ENCODE data around the gene C5. TPM values are rescaled to one million over a fixed set of nuclear protein-coding genes. Genes with fewer than 3 reads are reported as not detected.
"Not testable (repeated sequence)": the region's sequence is repeated elsewhere in the genome, so short reads cannot be mapped to it uniquely, and the experiment has no call there.

Gene C5
- total RNA-seq, 2 experiments from 2014 or later: 2.5 to 2.7 TPM

DNA sequence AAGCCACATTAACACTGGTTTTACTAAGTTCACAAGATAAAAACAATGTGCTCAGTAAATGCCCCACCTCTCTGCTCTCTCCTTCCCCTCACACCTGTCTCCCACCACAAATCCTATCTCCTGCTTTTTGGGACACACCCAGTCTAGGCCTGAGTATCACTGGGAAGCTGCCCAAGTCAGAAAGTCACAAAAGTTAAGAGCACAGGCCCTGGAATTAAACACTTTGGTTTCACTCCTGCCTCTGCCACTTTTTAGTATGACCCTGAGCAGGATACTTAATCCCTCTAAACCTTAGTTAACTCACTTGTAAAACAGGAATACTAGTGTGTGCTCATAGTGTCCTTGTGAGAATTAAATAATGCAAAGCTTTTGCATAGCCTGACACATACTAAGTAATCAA is 11.3 kb downstream of the C5 start:
- POLR2A ChIA-PET: no interaction called here
- Mint-ChIP-seq H3K36me3 (no peaks in the 10 kb centered on the region), H3K9me3 (no peaks in the 10 kb centered on the region), H3K4me3 (no peak overlapping the region), H3K27me3 (no peaks in the 10 kb centered on the region), H3K27ac (no peak overlapping the region), H3K4me1 (ENCODE audit: low read depth) (no peaks in the 10 kb centered on the region)
- DNase-seq: no peak
- CTCF ChIA-PET: interaction anchor here (1.0 to 1.7 kb wide), 3 partner anchors 16 to 142 kb away, joined by 3 to 7 read pairs (median 4); no protein-coding TSS in a partner anchor
- intact Hi-C loops (cut with micrococcal nuclease): no loop called here

- intact Hi-C loops (cut with micrococcal nuclease): no loop called here
- H3K9me3 Mint-ChIP-seq: no peaks in the 10 kb centered on the region
- ChIA-PET CTCF (interaction anchor here (1.0 to 1.7 kb wide), 3 partner anchors 16 to 142 kb away, joined by 3 to 7 read pairs (median 4); no protein-coding TSS in a partner anchor), POLR2A (no interaction called here)
- no peaks in the 10 kb centered on the region for H3K4me1 Mint-ChIP-seq (ENCODE audit: low read depth)
- H3K27me3 Mint-ChIP-seq: no peaks in the 10 kb centered on the region
- H3K4me3 Mint-ChIP-seq: no peak overlapping the region
- no peak for DNase-seq
- H3K27ac Mint-ChIP-seq: no peak overlapping the region
- H3K36me3 Mint-ChIP-seq: no peaks in the 10 kb centered on the region
Measured at GRCh38 chr9:121038362-121038761, 11.7 kb downstream of the C5 start.

- DNase-seq; POLR2A ChIA-PET; H3K4me3 Mint-ChIP-seq; H3K27me3 Mint-ChIP-seq; H3K36me3 Mint-ChIP-seq; intact Hi-C loops (cut with micrococcal nuclease); H3K4me1 Mint-ChIP-seq (ENCODE audit: low read depth); H3K9me3 Mint-ChIP-seq; H3K27ac Mint-ChIP-seq: not testable (repeated sequence)
- CTCF ChIA-PET: interaction anchor here (1.8 kb wide), 1 partner anchor 25 kb away, joined by 9 read pairs; no protein-coding TSS in a partner anchor
Measured at GRCh38 chr9:121035717-121036116, 14.4 kb downstream of the C5 start.

DNA sequence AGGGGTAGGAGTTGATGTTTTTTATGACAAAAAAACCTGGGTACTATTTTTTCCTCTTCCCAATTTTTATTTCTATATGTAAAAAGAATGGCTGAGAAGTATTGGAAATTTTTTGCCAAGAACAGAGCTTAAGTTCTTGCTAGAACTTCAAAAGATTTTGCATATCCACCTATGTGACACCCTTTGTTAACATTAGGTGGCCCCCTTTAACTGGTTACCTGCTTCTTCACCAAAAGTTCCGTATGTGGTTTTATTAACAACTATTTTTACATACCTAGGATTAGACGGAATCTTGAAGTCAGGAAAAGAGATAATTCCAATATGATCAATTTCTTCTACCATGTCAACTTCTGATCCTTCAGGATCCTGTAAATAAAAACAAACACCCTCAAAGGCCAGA is 15.5 kb downstream of the C5 start:
- ChIA-PET CTCF (no interaction called here), POLR2A (no interaction called here)
- Mint-ChIP-seq H3K27ac (no peak overlapping the region), H3K36me3 (no peaks in the 10 kb centered on the region), H3K27me3 (no peaks in the 10 kb centered on the region), H3K4me1 (ENCODE audit: low read depth) (no peaks in the 10 kb centered on the region), H3K9me3 (no peaks in the 10 kb centered on the region), H3K4me3 (no peak overlapping the region)
- no peak for DNase-seq
- intact Hi-C loops (cut with micrococcal nuclease): no loop called here

- H3K27me3 Mint-ChIP-seq: no peaks in the 10 kb centered on the region
- H3K9me3 Mint-ChIP-seq: no peaks in the 10 kb centered on the region
- H3K4me1 Mint-ChIP-seq (ENCODE audit: low read depth): no peaks in the 10 kb centered on the region
- CTCF ChIA-PET: interaction anchor here (1.4 kb wide), 1 partner anchor 274 kb away, joined by 4 read pairs; no protein-coding TSS in a partner anchor
- H3K36me3 Mint-ChIP-seq: no peaks in the 10 kb centered on the region
- POLR2A ChIA-PET: no interaction called here
- no peak for DNase-seq
- H3K27ac Mint-ChIP-seq: no peak overlapping the region
- no peak overlapping the region for H3K4me3 Mint-ChIP-seq
- intact Hi-C loops (cut with micrococcal nuclease): no loop called here
Measured at GRCh38 chr9:121029469-121029868, 20.6 kb downstream of the C5 start.

- CTCF ChIA-PET: interaction anchor here (0.5 to 1.4 kb wide), 2 partner anchors 272 to 497 kb away, joined by 3 to 4 read pairs; no protein-coding TSS in a partner anchor
Measured at GRCh38 chr9:121028285-121028684, 21.8 kb downstream of the C5 start.

GRCh38 chr9:121026768-121027167 is 23.3 kb downstream of the C5 start:
- Mint-ChIP-seq H3K4me3 (no peak overlapping the region), H3K27me3 (no peaks in the 10 kb centered on the region), H3K36me3 (no peaks in the 10 kb centered on the region), H3K27ac (no peak overlapping the region), H3K9me3 (no peaks in the 10 kb centered on the region), H3K4me1 (ENCODE audit: low read depth) (no peaks in the 10 kb centered on the region)
- ChIA-PET POLR2A (no interaction called here), CTCF (no interaction called here)
- no peak for DNase-seq
- intact Hi-C loops (cut with micrococcal nuclease): no loop called here

More at GRCh38 chr9:121028285-121028684, 21.8 kb downstream of the C5 start:
- H3K4me1 Mint-ChIP-seq (ENCODE audit: low read depth); H3K27ac Mint-ChIP-seq; DNase-seq; POLR2A ChIA-PET; H3K27me3 Mint-ChIP-seq; H3K36me3 Mint-ChIP-seq; H3K9me3 Mint-ChIP-seq; H3K4me3 Mint-ChIP-seq; intact Hi-C loops (cut with micrococcal nuclease): not testable (repeated sequence)

DNA sequence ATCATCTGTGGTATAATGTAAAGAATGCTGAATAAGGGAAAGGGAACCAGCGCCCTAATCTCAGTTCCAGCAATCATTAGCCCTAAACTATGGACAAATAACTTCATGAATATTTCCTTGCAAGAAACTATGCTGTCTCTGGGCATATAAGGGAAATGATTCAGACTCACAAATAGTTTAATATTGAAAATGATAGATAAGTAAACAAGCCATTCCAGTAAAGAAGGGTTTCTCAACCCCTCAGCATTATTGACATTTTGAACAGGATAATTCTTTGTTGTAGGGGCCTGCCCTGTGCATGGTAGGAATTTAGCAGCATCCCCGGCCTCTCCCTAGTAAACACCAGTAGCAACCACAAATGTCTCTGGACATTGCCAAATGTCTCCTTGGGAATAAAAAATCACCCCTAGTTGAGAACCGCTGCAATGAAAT is 23.8 kb downstream of the C5 start:
- DNase-seq: no peak
- Mint-ChIP-seq H3K36me3 (no peaks in the 10 kb centered on the region), H3K27ac (no peak overlapping the region), H3K4me3 (no peak overlapping the region), H3K27me3 (no peaks in the 10 kb centered on the region), H3K4me1 (ENCODE audit: low read depth) (no peaks in the 10 kb centered on the region), H3K9me3 (no peaks in the 10 kb centered on the region)
- CTCF ChIA-PET: no interaction called here
- intact Hi-C loops (cut with micrococcal nuclease): no loop called here
- POLR2A ChIA-PET: no interaction called here

- H3K27ac Mint-ChIP-seq: no peak overlapping the region
- H3K4me1 Mint-ChIP-seq (ENCODE audit: low read depth): no peaks in the 10 kb centered on the region
- H3K36me3 Mint-ChIP-seq: no peaks in the 10 kb centered on the region
- POLR2A ChIA-PET: interaction anchor here (1.1 kb wide), 1 partner anchor 10 kb away, joined by 3 read pairs; no protein-coding TSS in a partner anchor
- intact Hi-C loops (cut with micrococcal nuclease): no loop called here
- DNase-seq: no peak
- CTCF ChIA-PET: no interaction called here
- no peak overlapping the region for H3K4me3 Mint-ChIP-seq
- H3K9me3 Mint-ChIP-seq: no peaks in the 10 kb centered on the region
- no peaks in the 10 kb centered on the region for H3K27me3 Mint-ChIP-seq
Measured at GRCh38 chr9:121024237-121024636, 25.8 kb downstream of the C5 start.

DNA sequence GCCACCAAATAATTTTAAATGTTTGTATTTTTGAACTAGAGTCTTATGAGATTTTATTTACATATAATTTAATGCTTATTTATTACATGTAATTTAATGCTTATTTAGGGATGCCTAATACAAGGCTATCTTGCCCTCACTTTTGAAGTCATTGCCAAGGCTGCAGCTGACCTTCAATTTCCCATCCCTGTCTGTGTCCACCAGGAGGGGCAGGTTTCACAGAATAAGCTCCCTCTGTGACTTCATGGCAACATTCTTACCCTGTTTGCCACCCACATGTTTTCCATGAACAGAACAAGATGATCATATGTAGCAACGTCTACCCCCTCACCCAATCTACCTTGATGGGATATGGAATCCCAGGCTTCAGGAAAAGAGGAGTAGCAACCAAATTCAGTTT is 27.0 kb downstream of the C5 start:
- Mint-ChIP-seq H3K27ac (no peak overlapping the region), H3K4me3 (no peak overlapping the region), H3K27me3 (no peaks in the 10 kb centered on the region), H3K36me3 (no peaks in the 10 kb centered on the region), H3K4me1 (ENCODE audit: low read depth) (no peaks in the 10 kb centered on the region), H3K9me3 (no peaks in the 10 kb centered on the region)
- ChIA-PET POLR2A (no interaction called here), CTCF (no interaction called here)
- intact Hi-C loops (cut with micrococcal nuclease): no loop called here
- no peak for DNase-seq

DNA sequence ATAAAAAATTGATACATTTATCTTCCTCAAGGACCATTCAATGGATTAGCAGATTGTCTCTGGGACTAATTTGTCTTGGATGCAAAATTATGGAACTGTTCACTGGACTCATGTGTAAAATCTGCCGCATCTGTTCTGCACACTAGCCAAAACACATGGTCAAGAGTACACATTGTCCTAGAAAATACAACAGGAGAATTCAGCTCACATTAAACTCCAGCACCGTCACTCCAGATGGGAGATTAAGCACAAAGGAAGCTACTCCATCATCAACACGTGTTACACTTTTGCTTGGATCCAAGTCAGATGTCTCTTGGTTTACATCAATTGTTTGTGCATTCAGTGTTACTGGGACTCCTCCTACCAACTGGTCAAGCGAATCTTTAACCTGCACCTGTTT is 28.8 kb downstream of the C5 start:
- no peaks in the 10 kb centered on the region for H3K9me3 Mint-ChIP-seq
- H3K27me3 Mint-ChIP-seq: no peaks in the 10 kb centered on the region
- intact Hi-C loops (cut with micrococcal nuclease): no loop called here
- H3K36me3 Mint-ChIP-seq: no peaks in the 10 kb centered on the region
- DNase-seq: no peak
- no peaks in the 10 kb centered on the region for H3K4me1 Mint-ChIP-seq (ENCODE audit: low read depth)
- POLR2A ChIA-PET: no interaction called here
- H3K27ac Mint-ChIP-seq: no peak overlapping the region
- CTCF ChIA-PET: interaction anchor here (1.4 kb wide), 1 partner anchor 35 kb away, joined by 4 read pairs; no protein-coding TSS in a partner anchor
- no peak overlapping the region for H3K4me3 Mint-ChIP-seq

DNA sequence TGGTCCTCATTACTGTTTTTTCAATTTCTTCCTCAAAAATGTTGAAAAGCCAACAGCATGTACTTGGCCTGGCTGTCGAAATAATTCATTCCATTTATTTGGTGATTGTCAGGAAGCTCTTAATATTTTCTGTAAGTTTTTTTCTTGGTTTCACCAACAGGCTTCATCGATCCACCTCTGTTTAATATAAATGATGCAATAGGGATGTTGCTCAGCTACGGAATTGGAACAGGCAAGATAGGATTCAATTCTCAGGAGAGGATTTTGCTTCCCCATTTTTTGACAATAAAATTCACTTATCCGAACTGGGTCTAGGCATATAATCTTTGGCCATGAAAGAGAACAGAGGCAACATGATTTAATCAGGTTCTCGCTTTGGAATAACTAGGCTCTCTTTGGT is 30.8 kb downstream of the C5 start:
- Mint-ChIP-seq H3K4me1 (ENCODE audit: low read depth) (no peaks in the 10 kb centered on the region), H3K9me3 (no peaks in the 10 kb centered on the region), H3K4me3 (no peak overlapping the region), H3K27me3 (no peaks in the 10 kb centered on the region), H3K36me3 (no peaks in the 10 kb centered on the region), H3K27ac (no peak overlapping the region)
- ChIA-PET CTCF (no interaction called here), POLR2A (no interaction called here)
- DNase-seq: no peak
- intact Hi-C loops (cut with micrococcal nuclease): no loop called here

DNA sequence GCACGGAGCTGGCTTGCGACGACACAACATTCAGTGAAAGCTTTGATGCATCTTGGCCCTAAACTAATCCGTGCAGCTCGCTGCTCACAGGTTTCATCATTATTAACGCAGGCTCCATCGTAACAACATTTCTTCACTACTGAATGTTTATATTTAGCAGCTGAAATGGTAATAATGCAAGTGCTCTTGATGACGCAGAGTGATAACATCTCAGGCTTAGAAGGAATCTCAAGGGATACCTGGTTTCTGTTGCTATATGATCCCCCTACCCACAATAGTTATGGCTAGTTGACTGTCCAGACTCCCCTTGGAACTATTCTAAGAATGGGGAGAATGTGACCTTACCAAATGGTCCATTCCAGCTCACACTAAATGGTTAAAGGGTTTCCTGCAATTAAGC is 36.2 kb downstream of the C5 start:
- H3K36me3 Mint-ChIP-seq: no peaks in the 10 kb centered on the region
- DNase-seq: no peak
- no peaks in the 10 kb centered on the region for H3K27me3 Mint-ChIP-seq
- intact Hi-C loops (cut with micrococcal nuclease): no loop called here
- ChIA-PET CTCF (no interaction called here), POLR2A (interaction anchor here (1.2 kb wide), 1 partner anchor 10 kb away, joined by 3 read pairs; no protein-coding TSS in a partner anchor)
- H3K4me1 Mint-ChIP-seq (ENCODE audit: low read depth): peaks cover 8% of the 10 kb centered on the region
- H3K9me3 Mint-ChIP-seq: no peaks in the 10 kb centered on the region
- H3K27ac Mint-ChIP-seq: no peak overlapping the region
- no peak overlapping the region for H3K4me3 Mint-ChIP-seq
